K562 (cell line): Measurements from ENCODE around the gene AGPAT4. TPM values are rescaled to one million over a fixed set of nuclear protein-coding genes. Genes with fewer than 3 reads are reported as not detected.

Experiments used
- ATAC-seq: fragments of 200-7000 bp; cut with Tn5 transposase; 3 replicates; pipeline ENCODE4 v1.9.1; 2020; ENCODE audit warnings: moderate library complexity
- BruUV-seq: library from RNA; stranded (reverse); fragments of 400-500 nt; replicated peaks from 2 replicates; lab custom pipeline; 2021; lab: Mats Ljungman, UMichigan
- CTCF ChIA-PET: fragments of 300-600 bp; formaldehyde crosslinking; extraction: SDS; loops from one replicate; lab custom pipeline; 2021; ENCODE audit warnings: low intra/inter-chr PET ratio; lab: Yijun Ruan, JAX
- POLR2A ChIA-PET: fragments of 300-600, 350-650 bp; sonication (Branson Sonifier 250); formaldehyde crosslinking; extraction: SDS; loops from one replicate; lab custom pipeline; 2021; ENCODE audit warnings: antibody characterized with exemption, inconsistent platforms; lab: Yijun Ruan, JAX
- DNase-seq, 4 experiments: peaks; one replicate each; pipeline versions ENCODE4 v3.0.0 to v3.0.0-alpha.2; 2011 to 2018; ENCODE audit warnings: low spot score in 3 of 4, mixed read lengths in 3 of 4; ENCODE audit errors: extremely low read depth in 1 of 4
- FAIRE-seq: peaks from 2 replicates; lab custom pipeline; 2011; peaks lifted over from hg19 to GRCh38; lab: Jason Lieb, UNC
- H2AFZ ChIP-seq: 2 replicates; pipeline ENCODE4 v1.6.0; 2011; ENCODE audit warnings: low read depth, low read length, control low read depth, inconsistent platforms
- H3K27ac ChIP-seq: fragments of 200-600 bp; 3 replicates; pipeline ENCODE4 v1.8.0; 2011; ENCODE audit warnings: low read depth, mild to moderate bottlenecking, control low read depth, inconsistent platforms, low read length, moderate library complexity, mixed read lengths; ENCODE audit errors: extremely low read depth
- H3K27me3 ChIP-seq, 2 experiments: fragments of 300-600 bp in 1 of 2; 2 replicates in 1 of 2; 3 replicates in 1 of 2; pipeline versions ENCODE4 v1.6.0 to v1.8.0; 2011; ENCODE audit warnings: inconsistent platforms in 2 of 2, low read length in 2 of 2, mild to moderate bottlenecking in 1 of 2, mixed read lengths in 1 of 2, moderate library complexity in 1 of 2; ENCODE audit not compliant: control insufficient read depth in 2 of 2, insufficient read depth in 2 of 2
- H3K36me3 ChIP-seq: fragments of 300-600 bp; 3 replicates; pipeline ENCODE4 v1.8.0; 2011; ENCODE audit warnings: mild to moderate bottlenecking, low read length, inconsistent platforms; ENCODE audit not compliant: control insufficient read depth, insufficient read depth
- H3K4me1 ChIP-seq, 2 experiments: fragments of 200-600 bp in 1 of 2; replicated peaks in 1 of 2; 2 replicates in 1 of 2; 3 replicates in 1 of 2; pipeline versions ENCODE4 v1.5.1 to v1.8.0; 2011; ENCODE audit warnings: inconsistent platforms in 2 of 2, low read length in 2 of 2, mild to moderate bottlenecking in 1 of 2, mixed read lengths in 1 of 2, moderate library complexity in 1 of 2; ENCODE audit not compliant: control insufficient read depth in 2 of 2, insufficient read depth in 2 of 2
- H3K4me2 ChIP-seq: 2 replicates; pipeline ENCODE4 v1.6.1; 2011; ENCODE audit warnings: low read length, control low read depth, inconsistent platforms, mixed read lengths; ENCODE audit not compliant: insufficient read depth
- H3K4me3 ChIP-seq: fragments of 200-600 bp; sonication (generic), shearing (Covaris generic); 2 replicates; pipeline ENCODE4 v1.5.1; 2016; ENCODE audit warnings: control low read depth, inconsistent platforms
- H3K79me2 ChIP-seq: fragments of 200-600 bp; 3 replicates; pipeline ENCODE4 v1.8.0; 2011; ENCODE audit warnings: low read length, inconsistent platforms; ENCODE audit not compliant: control insufficient read depth, insufficient read depth
- H3K9ac ChIP-seq, 2 experiments: 2 replicates each; pipeline versions ENCODE4 v1.6.0 to v1.6.1; 2011; ENCODE audit warnings: low read depth in 2 of 2, low read length in 2 of 2, control low read depth in 1 of 2, inconsistent platforms in 1 of 2, mild to moderate bottlenecking in 1 of 2, mixed read lengths in 1 of 2; ENCODE audit not compliant: insufficient read depth in 1 of 2
- H3K9me1 ChIP-seq: one replicate; pipeline ENCODE4 v1.6.0; 2011; ENCODE audit warnings: inconsistent platforms, mild to moderate bottlenecking, low read length, moderate library complexity; ENCODE audit not compliant: control insufficient read depth, insufficient read depth
- H3K9me3 ChIP-seq: replicated peaks from 2 replicates; pipeline ENCODE4 v1.5.1; 2011; ENCODE audit warnings: low read depth, low read length, inconsistent platforms; ENCODE audit not compliant: control insufficient read depth, insufficient read depth
- H4K20me1 ChIP-seq: replicated peaks from 2 replicates; pipeline ENCODE4 v1.6.1; 2011; ENCODE audit warnings: low read length, inconsistent platforms, mixed read lengths; ENCODE audit not compliant: control insufficient read depth, insufficient read depth
- CREM ChIP-seq: IDR thresholded peaks from 2 replicates; pipeline ENCODE4 v1.6.1; 2014; ENCODE audit warnings: antibody characterized with exemption, low read depth
- CSDE1 ChIP-seq, 2 experiments: fragments of 450-650 bp; IDR thresholded peaks; 2 replicates each; pipeline ENCODE4 v1.6.1; 2016; ENCODE audit warnings: mild to moderate bottlenecking in 1 of 2
- LARP7 ChIP-seq: fragments of 450-650 bp; IDR thresholded peaks from 2 replicates; pipeline ENCODE4 v1.6.1; 2016
- NR2C2 ChIP-seq, 2 experiments: fragments of 200-800 bp in 1 of 2; sonication (Bioruptor generic) in 1 of 2; sonication (generic) in 1 of 2; formaldehyde crosslinking in 1 of 2; IDR thresholded peaks; 2 replicates each; pipeline versions ENCODE4 v1.6.1 to v1.8.0; 2016 to 2022; ENCODE audit warnings: mild to moderate bottlenecking in 1 of 2, missing compliant biosample characterization in 1 of 2, missing genetic modification characterization in 1 of 2, missing genetic modification reagents in 1 of 2
- WGBS: fragments of 100-300 bp; shearing (Covaris generic); methylation state at CpG from one replicate; pipeline ENCODE4 v1.1.6; 2016; ENCODE audit warnings: low coverage, mixed read lengths; ENCODE audit not compliant: insufficient coverage; ENCODE audit errors: missing lambda C conversion rate; 5-methylcytosine and 5-hydroxymethylcytosine counted together
- in situ Hi-C: fragments of 300-500 bp; cut with MboI; formaldehyde crosslinking; loops from 4 replicates; pipeline ENCODE4 v1.15.0; 2018; ENCODE audit warnings: inconsistent platforms, mixed read lengths
- intact Hi-C: fragments of 100-400 bp; cut with micrococcal nuclease; formaldehyde crosslinking; loops from 2 replicates; pipeline ENCODE4 v1.14.2; 2022
- polyA plus RNA-seq, 8 experiments: library from polyadenylated mRNA; depleted of rRNA in 4 of 8; stranded (reverse) in 5 of 8; unstranded in 3 of 8; fragments of >200 nt; fragmentation: Nextera tagmentation in 2 of 8; fragmentation: Illumina TruSeq in 1 of 8; extraction: Ambion mirVana in 2 of 8; extraction: Trizol in 1 of 8; gene quantifications; 2 replicates each; pipeline versions ENCODE4 v1.2.1 to v1.2.3, GENCODE V29; 2011 to 2014; ENCODE audit warnings: inconsistent platforms in 1 of 8, missing spikeins in 1 of 8
- total RNA-seq, 7 experiments: library from RNA; depleted of rRNA in 6 of 7; stranded (reverse); fragments of >200 nt in 6 of 7; fragmentation: Illumina TruSeq in 2 of 7; extraction: Trizol in 2 of 7; gene quantifications; 2 replicates each; pipeline versions ENCODE4 v1.2.1 to v1.2.3, GENCODE V29; 2011 to 2021; ENCODE audit warnings: low replicate concordance in 1 of 7

AGPAT4 gene
- total and polyA plus RNA-seq, 9 of the 15 experiments (the other 6 are each of a cell fraction or from before 2014, with no cell fraction given): 2.2 to 15.0 (median 5.7) TPM

DNA sequence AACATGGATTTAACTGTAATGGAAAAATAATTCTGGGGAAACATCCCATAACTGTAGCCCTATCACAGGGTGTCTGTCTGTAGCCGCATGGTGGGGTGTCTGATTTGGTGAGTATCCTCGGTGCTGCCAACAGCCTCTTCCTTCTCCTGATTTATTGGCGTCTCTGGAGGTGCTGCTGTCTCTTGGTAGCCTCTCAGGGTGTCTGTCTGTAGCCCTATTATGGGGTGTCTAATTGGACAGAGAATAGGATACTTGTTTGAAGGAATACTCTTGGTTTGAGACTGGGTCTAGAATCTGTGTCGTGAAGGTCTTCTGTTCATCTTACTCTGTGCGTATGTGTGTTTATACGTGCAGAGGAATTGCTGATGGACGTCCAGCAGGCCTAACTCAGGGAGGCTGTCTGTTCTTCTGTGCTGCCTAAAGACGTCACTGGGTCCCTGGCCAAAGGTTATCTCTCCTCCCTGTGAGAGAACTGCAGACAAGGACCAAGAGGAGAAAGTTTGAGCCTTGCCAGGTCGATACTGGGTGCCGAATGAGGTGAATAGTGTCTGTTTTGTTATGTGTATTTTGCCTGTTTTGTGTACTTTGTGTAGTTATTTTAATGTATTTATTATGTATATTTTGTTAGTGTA lies 18.9 kb upstream of the AGPAT4 start:
- no peak overlapping the region for H3K4me3 ChIP-seq
- FAIRE-seq (peak; percentile 46), DNase-seq (peak in 1 of 4 experiments; percentile 46), ATAC-seq (peak; percentile 73)
- intact Hi-C loops (no loop called here), in situ Hi-C loops (no loop called here)
- TF ChIP-seq CREM (0 out of 2 replicates have a peak, but pooled peaks have one; percentile 17), NR2C2 (CRISPR knock-in tag; IDR thresholded peaks at IDR 0.05) (no peak), NR2C2 (tag; IDR thresholded peaks at IDR 0.05) (peak; percentile 23; the same call in 1 of the 2 replicates), CSDE1 (IDR thresholded peaks at IDR 0.05) (no peak)
- POLR2A ChIA-PET: no interaction called here
- H3K9ac ChIP-seq: 0 out of 4 replicates have a peak overlapping the region, but pooled peaks of 1 of the 2 experiments have one; percentile 10
- no peak overlapping the region for H3K27ac ChIP-seq
- H2AFZ ChIP-seq: no peak overlapping the region
- CTCF ChIA-PET: no interaction called here
- no peaks in the 10 kb centered on the region for H3K9me1 ChIP-seq
- 51% methylated on average over 10 of the region's 10 CpGs for WGBS
- H3K79me2 ChIP-seq: no peaks in the 10 kb centered on the region
- no peaks in the 10 kb centered on the region for H3K27me3 ChIP-seq
- no peaks in the 10 kb centered on the region for H4K20me1 ChIP-seq
- H3K36me3 ChIP-seq: no peaks in the 10 kb centered on the region
- H3K4me2 ChIP-seq: no peak overlapping the region
- H3K9me3 ChIP-seq: no peaks in the 10 kb centered on the region
- no TSS peak for BruUV-seq
- H3K4me1 ChIP-seq: peaks cover 0 to 7% of the 10 kb centered on the region in 2 experiments; a peak in 3 of 5 replicates

DNA sequence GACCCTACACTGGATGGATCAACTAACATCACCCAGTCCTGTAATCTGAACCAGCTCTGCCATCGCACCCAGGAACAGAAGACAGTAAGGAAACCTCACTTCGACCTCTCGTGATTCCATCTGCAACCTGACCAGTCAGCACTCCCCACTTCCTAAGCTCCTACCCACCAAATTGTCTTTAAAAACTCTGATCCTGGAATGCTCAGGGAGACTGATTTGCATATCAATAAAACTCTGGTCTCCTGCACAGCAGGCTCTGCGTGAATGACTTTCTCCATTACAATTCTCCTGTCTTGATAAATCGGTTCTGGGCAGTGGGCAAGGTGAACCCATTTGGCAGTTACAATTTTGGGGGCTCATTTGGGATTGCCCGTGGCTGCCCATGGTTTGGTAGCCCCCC lies 18.3 kb upstream of the AGPAT4 start:
- Histone ChIP-seq H3K9ac (0 out of 4 replicates have a peak overlapping the region, but pooled peaks of 1 of the 2 experiments have one; percentile 10), H3K27ac (no peak overlapping the region), H4K20me1 (no peaks in the 10 kb centered on the region), H3K79me2 (no peaks in the 10 kb centered on the region), H3K4me2 (no peak overlapping the region), H3K4me3 (no peak overlapping the region), H3K9me3 (no peaks in the 10 kb centered on the region), H3K9me1 (no peaks in the 10 kb centered on the region), H3K27me3 (no peaks in the 10 kb centered on the region), H2AFZ (no peak overlapping the region), H3K36me3 (no peaks in the 10 kb centered on the region), H3K4me1 (peaks cover 0 to 7% of the 10 kb centered on the region in 2 experiments; a peak in 3 of 5 replicates)
- WGBS: 83% methylated on average over 6 of the region's 6 CpGs
- ChIA-PET CTCF (no interaction called here), POLR2A (no interaction called here)
- ATAC-seq (no peak), FAIRE-seq (no peak), DNase-seq (no peak)
- TF ChIP-seq LARP7: no peak
- in situ Hi-C loops (no loop called here), intact Hi-C loops (no loop called here)
- no TSS peak for BruUV-seq
